ENCODE results near the gene TNFAIP3. TPM values are rescaled to one million over a fixed set of nuclear protein-coding genes. Genes with fewer than 3 reads are reported as not detected.
A peak's percentile ranks its signal among the peaks of the same experiment; 100 is the strongest.

Gene TNFAIP3
- polyA plus RNA-seq, 3 donors = 7.2 to 10.7 (median 7.8) TPM

- no peak for DNase-seq (ENCODE audit: low read depth in 3 of 3, low spot score in 2 of 3)
These were observed 27.8 kb downstream of the TNFAIP3 start for GRCh38 chr6:137894779-137895385.

DNA sequence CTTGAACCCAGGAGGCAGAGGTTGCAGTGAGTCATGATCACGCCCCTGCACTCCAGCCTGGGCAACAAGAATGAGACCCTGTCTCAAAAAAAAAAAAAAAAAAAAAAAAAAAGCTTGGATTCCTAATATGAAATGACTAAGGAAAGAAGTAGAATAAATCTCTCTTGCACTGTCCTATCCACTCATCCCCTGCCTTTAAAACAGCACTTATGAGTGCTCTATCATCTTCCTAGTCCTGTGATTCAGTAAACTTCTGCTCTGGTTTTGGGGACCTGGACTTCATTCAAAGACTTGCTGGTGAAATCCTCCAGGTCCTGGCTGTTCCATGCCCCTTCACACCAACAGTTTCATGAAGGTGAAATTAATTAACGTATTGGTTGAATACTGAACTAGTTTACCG lies 29.6 kb downstream of the TNFAIP3 start:
- no peak for DNase-seq (ENCODE audit: low read depth in 3 of 3, low spot score in 2 of 3)

DNA sequence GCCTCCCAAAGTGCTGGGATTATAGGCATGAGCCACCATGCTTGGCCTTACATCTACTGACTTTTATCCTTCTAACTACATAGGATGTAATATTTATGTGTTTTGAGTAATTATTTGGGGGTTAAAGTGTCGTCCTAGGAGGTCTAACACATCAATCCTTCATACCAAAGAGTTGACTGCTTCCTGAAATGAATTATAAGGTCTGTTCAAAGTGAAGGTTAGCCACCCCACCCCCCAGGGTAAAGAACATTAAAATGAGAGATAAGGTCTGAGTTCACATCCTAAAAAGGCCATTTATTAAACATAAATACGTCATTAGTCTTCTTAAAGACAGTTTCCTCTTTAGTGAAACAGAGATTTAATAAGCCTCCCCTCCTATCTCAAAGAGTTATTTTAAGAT lies 33.8 kb downstream of the TNFAIP3 start:
- no peak for DNase-seq (ENCODE audit: low read depth in 3 of 3, low spot score in 2 of 3)

DNA sequence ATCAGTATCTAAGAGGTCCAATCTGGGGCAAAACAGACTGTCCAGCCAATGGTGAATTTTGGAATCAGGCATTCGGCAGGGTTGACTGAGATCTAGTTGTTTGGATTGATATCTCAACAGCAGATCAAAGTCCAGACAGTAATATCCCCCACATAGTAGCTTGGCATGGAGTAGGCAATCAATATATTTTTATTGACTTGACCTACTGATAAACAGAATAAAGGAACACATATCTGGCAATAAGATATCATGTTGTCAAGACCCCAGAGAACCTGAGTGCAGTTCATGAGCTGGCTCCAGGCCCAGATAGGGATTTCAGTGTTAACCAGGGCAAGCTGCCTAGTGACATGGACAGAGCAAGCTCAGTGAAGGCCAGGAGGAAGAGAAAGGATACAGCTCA lies 34.4 kb downstream of the TNFAIP3 start:
- DNase-seq (ENCODE audit: low read depth in 3 of 3, low spot score in 2 of 3) = no peak

GRCh38 chr6:137902699-137903098 lies 35.6 kb downstream of the TNFAIP3 start:
- DNase-seq (ENCODE audit: low read depth in 3 of 3, low spot score in 2 of 3) = no peak

- no peak for DNase-seq (ENCODE audit: low read depth in 3 of 3, low spot score in 2 of 3)
These were observed 36.3 kb downstream of the TNFAIP3 start for GRCh38 chr6:137903274-137903932.

GRCh38 chr6:137903933-137904821 lies 37.1 kb downstream of the TNFAIP3 start:
- no peak for DNase-seq (ENCODE audit: low read depth in 3 of 3, low spot score in 2 of 3)

GRCh38 chr6:137904822-137905617 lies 38.0 kb downstream of the TNFAIP3 start:
- peak in 1 of 3 donors; percentile 7 for DNase-seq (ENCODE audit: low read depth in 3 of 3, low spot score in 2 of 3)

DNA sequence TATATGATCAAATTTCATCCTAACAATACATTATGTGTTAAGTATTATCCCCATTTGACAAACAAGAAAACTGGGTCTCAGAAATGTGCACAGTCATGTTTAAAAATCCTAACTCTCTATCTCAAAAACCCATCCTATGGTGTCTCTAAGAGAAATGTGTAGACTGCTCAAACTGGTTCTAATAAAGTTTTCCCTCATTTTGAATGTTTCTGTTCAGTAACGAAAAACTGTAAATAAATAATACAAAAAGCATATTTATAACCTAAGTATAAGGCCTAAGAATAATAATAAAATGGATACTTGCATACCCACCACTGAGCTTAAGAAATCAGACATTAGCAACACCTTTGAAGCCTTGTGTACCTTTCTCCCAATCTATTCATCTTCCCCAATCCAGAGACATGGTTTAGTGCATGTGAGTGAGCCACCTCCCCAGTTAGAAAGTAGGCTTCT lies 39.0 kb downstream of the TNFAIP3 start:
- no peak for DNase-seq (ENCODE audit: low read depth in 3 of 3, low spot score in 2 of 3)

- DNase-seq (ENCODE audit: low read depth in 3 of 3, low spot score in 2 of 3) = no peak
These were observed 40.1 kb downstream of the TNFAIP3 start for GRCh38 chr6:137907170-137907569.

GRCh38 chr6:137909533-137909932 lies 42.5 kb downstream of the TNFAIP3 start:
- no peak for DNase-seq (ENCODE audit: low read depth in 3 of 3, low spot score in 2 of 3)

GRCh38 chr6:137910424-137910834 lies 43.4 kb downstream of the TNFAIP3 start:
- DNase-seq (ENCODE audit: low read depth in 3 of 3, low spot score in 2 of 3) = no peak

DNA sequence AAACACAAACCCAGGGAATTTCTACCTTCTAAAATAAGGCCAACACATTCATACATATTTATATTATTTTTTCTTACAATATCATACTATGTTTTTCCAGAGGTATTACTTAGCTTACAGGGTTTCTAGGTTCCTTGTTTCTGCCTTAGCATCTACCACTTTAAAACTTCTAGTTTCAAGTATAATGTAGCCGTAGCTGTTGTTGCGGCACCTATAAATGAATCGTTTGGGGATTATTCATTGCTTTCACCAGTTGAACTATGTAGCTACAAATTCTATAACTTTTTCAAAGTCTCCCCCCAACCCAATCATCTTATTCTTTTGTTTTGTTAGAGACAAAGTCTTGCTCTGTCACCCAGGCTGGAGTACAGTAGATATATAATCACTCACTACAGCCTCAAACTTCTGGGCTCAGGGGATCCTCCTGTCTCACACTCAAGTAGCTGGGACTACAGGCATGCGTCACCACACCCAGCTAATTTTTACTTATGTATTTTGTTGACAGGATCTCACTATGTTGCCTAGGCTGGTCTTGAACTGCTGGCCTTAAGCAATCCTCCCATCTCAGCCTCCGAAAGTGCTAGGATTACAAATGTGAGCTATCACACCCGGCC lies 43.9 kb downstream of the TNFAIP3 start:
- no peak for DNase-seq (ENCODE audit: low read depth in 3 of 3, low spot score in 2 of 3)

GRCh38 chr6:137911675-137912191 lies 44.7 kb downstream of the TNFAIP3 start:
- no peak for DNase-seq (ENCODE audit: low read depth in 3 of 3, low spot score in 2 of 3)

GRCh38 chr6:137912813-137913212 lies 45.8 kb downstream of the TNFAIP3 start:
- no peak for DNase-seq (ENCODE audit: low read depth in 3 of 3, low spot score in 2 of 3)

- no peak for DNase-seq (ENCODE audit: low read depth in 3 of 3, low spot score in 2 of 3)
These were observed 46.4 kb downstream of the TNFAIP3 start for GRCh38 chr6:137913434-137913833.

DNA sequence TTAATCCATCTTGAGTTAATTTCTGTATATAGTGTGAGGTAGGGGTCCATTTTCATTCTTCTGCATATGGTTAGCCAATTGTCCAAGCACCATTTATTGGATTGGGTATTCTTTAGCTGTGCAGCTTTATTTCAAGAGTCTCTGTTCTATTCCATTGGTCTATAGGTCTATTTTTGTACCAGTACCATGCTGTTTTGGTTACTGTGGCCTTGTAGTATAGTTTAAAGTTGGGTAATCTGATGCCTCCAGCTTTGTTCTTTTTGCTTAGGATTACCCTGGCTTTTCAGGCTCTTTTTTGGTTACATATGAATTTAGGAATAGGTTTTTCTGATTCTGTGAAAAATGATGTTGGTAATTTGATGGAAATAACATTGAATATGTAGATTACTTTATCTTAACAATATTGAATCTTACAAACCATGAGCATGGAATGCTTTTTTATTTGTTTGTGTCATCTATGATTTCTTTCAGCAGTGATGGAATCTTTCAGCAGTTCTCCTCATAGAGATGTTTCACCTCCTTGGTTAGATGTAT lies 47.0 kb downstream of the TNFAIP3 start:
- no peak for DNase-seq (ENCODE audit: low read depth in 3 of 3, low spot score in 2 of 3)

- no peak for DNase-seq (ENCODE audit: low read depth in 3 of 3, low spot score in 2 of 3)
These were observed 47.6 kb downstream of the TNFAIP3 start for GRCh38 chr6:137914530-137915193.

DNA sequence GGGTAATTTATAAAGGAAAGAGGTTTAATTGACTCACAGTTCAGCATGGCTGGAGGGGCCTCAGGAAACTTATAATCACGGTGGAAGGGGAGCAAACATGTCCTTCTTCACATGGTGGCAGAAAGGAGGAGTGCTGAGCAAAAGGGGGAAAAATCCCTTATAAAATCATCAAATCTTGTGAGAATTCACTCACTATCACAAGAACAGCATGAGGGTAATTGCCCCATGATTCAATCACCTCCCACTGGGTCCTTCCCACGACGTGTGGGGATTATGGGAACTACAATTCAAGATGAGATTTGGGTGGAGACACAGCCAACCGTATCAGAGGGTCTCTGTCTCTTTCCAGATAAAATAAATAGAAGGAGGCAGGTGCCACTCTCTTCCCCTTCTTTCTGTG lies 48.7 kb downstream of the TNFAIP3 start:
- DNase-seq (ENCODE audit: low read depth in 3 of 3, low spot score in 2 of 3) = no peak
